ENCODE measurements around the gene NOS2.

GRCh38 chr17:27800522-27800921 is at the start of gene NOS2:
- TF ChIP-seq CTCF (IDR thresholded peaks at IDR 0.05), result no peak
- TF ChIP-seq EZH2 (IDR thresholded peaks at IDR 0.05), result no peak
- TF ChIP-seq EZH2phosphoT487 (IDR thresholded peaks at IDR 0.05), result no peak

Measured in neural progenitor cell (in vitro differentiated cells).